Caco-2 (cell line): ENCODE measurements around the gene EPC2. TPM values are rescaled to one million over a fixed set of nuclear protein-coding genes. Genes with fewer than 3 reads are reported as not detected.

ENCODE experiments used
- BruUV-seq: library from RNA; stranded (reverse); fragments of 400-500 nt; replicated peaks from 2 replicates; lab custom pipeline; 2021; lab: Mats Ljungman, UMichigan
- CTCF ChIA-PET: fragments of 300-600 bp; sonication (Branson Sonifier 250); formaldehyde crosslinking; loops from one replicate; lab custom pipeline; 2022; ENCODE audit warnings: antibody characterized with exemption; lab: Charles Lee
- POLR2A ChIA-PET: fragments of 300-600 bp; sonication (Branson Sonifier 250); formaldehyde crosslinking; loops from one replicate; lab custom pipeline; 2022; ENCODE audit warnings: antibody characterized with exemption; lab: Charles Lee
- DNase-seq, 2 experiments: peaks; one replicate each; pipeline versions ENCODE4 v3.0.0 to v3.0.0-alpha.2; 2020 to 2022
- H3K27me3 ChIP-seq: replicated peaks from 2 replicates; pipeline ENCODE4 v1.6.0; 2011; ENCODE audit warnings: low read length; ENCODE audit not compliant: control insufficient read depth, insufficient read depth
- H3K36me3 ChIP-seq: 2 replicates; pipeline ENCODE4 v1.5.1; 2011; ENCODE audit warnings: low read length; ENCODE audit not compliant: control insufficient read depth, insufficient read depth
- H3K4me1 ChIP-seq: fragments of 250-450 bp; sonication (Bioruptor Pico); 2 replicates; pipeline ENCODE4 v1.5.1; 2020; ENCODE audit warnings: mild to moderate bottlenecking
- H3K4me3 ChIP-seq: 2 replicates; pipeline ENCODE4 v1.5.1; 2011; ENCODE audit warnings: low read depth, mild to moderate bottlenecking, control low read depth, low read length
- H3K9me3 ChIP-seq: fragments of 250-450 bp; sonication (Bioruptor Pico); 2 replicates; pipeline ENCODE4 v1.5.1; 2020; ENCODE audit warnings: mild to moderate bottlenecking, moderate library complexity
- H3K27ac Mint-ChIP-seq: one replicate; pipeline ENCODE4 v1.8.0; 2022; ENCODE audit warnings: mixed read lengths; ENCODE audit not compliant: unreplicated experiment
- H3K27me3 Mint-ChIP-seq: one replicate; pipeline ENCODE4 v1.8.0; 2022; ENCODE audit warnings: mixed read lengths; ENCODE audit not compliant: insufficient read depth, unreplicated experiment
- H3K36me3 Mint-ChIP-seq: one replicate; pipeline ENCODE4 v1.8.0; 2022; ENCODE audit warnings: mild to moderate bottlenecking, mixed read lengths; ENCODE audit not compliant: insufficient read depth, unreplicated experiment
- H3K4me1 Mint-ChIP-seq: one replicate; pipeline ENCODE4 v1.8.0; 2022; ENCODE audit warnings: low read depth, mixed read lengths; ENCODE audit not compliant: unreplicated experiment
- H3K4me3 Mint-ChIP-seq: one replicate; pipeline ENCODE4 v1.8.0; 2022; ENCODE audit warnings: mild to moderate bottlenecking, moderate library complexity, mixed read lengths; ENCODE audit not compliant: unreplicated experiment
- H3K9me3 Mint-ChIP-seq: one replicate; pipeline ENCODE4 v1.8.0; 2022; ENCODE audit warnings: mixed read lengths; ENCODE audit not compliant: unreplicated experiment
- intact Hi-C: fragments of 100-400 bp; cut with micrococcal nuclease; formaldehyde crosslinking; loops from one replicate; pipeline ENCODE4 v1.10.0; 2022; ENCODE audit not compliant: unreplicated experiment
- total RNA-seq: library from RNA; stranded (reverse); gene quantifications from 2 replicates; pipeline ENCODE4 v1.2.3, GENCODE V29; 2022
- TF ChIP-seq, protein P1 (sequence below), 2 experiments: fragments of 200-600 bp in 1 of 2; IDR thresholded peaks; 1 replicate in 1 of 2; 2 replicates in 1 of 2; pipeline versions ENCODE4 v1.5.1 to v1.8.0; 2011 to 2022; ENCODE audit warnings: antibody characterized with exemption in 1 of 2, control low read depth in 1 of 2, inconsistent platforms in 1 of 2, low read depth in 1 of 2, low read length in 1 of 2, mild to moderate bottlenecking in 1 of 2, moderate library complexity in 1 of 2; ENCODE audit not compliant: insufficient read depth in 1 of 2, severe bottlenecking in 1 of 2, unreplicated experiment in 1 of 2

EPC2 gene
- total RNA-seq, 1 experiment from 2014 or later: 32.0 TPM

- BruUV-seq: no TSS peak
- CTCF ChIA-PET: no interaction called here
Observed at GRCh38 chr2:148622366-148622765, 22.2 kb upstream of the EPC2 start.

GRCh38 chr2:148623086-148623485, 21.5 kb upstream of the EPC2 start:
- H3K9me3 Mint-ChIP-seq: no peaks in the 10 kb centered on the region
- no peak for DNase-seq
- no peak overlapping the region for H3K4me3 ChIP-seq
- H3K36me3 ChIP-seq: no peaks in the 10 kb centered on the region
- ChIA-PET CTCF (no interaction called here), POLR2A (no interaction called here)
- H3K4me1 Mint-ChIP-seq: no peaks in the 10 kb centered on the region
- H3K27ac Mint-ChIP-seq: no peak overlapping the region
- TF ChIP-seq, protein P1, sequence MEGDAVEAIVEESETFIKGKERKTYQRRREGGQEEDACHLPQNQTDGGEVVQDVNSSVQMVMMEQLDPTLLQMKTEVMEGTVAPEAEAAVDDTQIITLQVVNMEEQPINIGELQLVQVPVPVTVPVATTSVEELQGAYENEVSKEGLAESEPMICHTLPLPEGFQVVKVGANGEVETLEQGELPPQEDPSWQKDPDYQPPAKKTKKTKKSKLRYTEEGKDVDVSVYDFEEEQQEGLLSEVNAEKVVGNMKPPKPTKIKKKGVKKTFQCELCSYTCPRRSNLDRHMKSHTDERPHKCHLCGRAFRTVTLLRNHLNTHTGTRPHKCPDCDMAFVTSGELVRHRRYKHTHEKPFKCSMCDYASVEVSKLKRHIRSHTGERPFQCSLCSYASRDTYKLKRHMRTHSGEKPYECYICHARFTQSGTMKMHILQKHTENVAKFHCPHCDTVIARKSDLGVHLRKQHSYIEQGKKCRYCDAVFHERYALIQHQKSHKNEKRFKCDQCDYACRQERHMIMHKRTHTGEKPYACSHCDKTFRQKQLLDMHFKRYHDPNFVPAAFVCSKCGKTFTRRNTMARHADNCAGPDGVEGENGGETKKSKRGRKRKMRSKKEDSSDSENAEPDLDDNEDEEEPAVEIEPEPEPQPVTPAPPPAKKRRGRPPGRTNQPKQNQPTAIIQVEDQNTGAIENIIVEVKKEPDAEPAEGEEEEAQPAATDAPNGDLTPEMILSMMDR (IDR thresholded peaks at IDR 0.05; ENCODE audit: insufficient read depth in 1 of 2, low read depth in 1 of 2, low read length in 1 of 2, severe bottlenecking in 1 of 2, unreplicated experiment in 1 of 2): no peak
- intact Hi-C loops: no loop called here
- H3K27me3 ChIP-seq: no peaks in the 10 kb centered on the region
- no peaks in the 10 kb centered on the region for H3K36me3 Mint-ChIP-seq
- BruUV-seq: no TSS peak
- H3K9me3 ChIP-seq: no peaks in the 10 kb centered on the region
- no peak overlapping the region for H3K4me3 Mint-ChIP-seq
- H3K4me1 ChIP-seq: no peaks in the 10 kb centered on the region
- peaks cover 4% of the 10 kb centered on the region for H3K27me3 Mint-ChIP-seq

More at GRCh38 chr2:148622366-148622765, 22.2 kb upstream of the EPC2 start:
- TF ChIP-seq, protein P1 (IDR thresholded peaks at IDR 0.05; ENCODE audit: insufficient read depth in 1 of 2, low read depth in 1 of 2, low read length in 1 of 2, severe bottlenecking in 1 of 2, unreplicated experiment in 1 of 2): no peak
- Histone ChIP-seq H3K9me3 (no peaks in the 10 kb centered on the region), H3K4me3 (no peak overlapping the region), H3K4me1 (no peaks in the 10 kb centered on the region), H3K36me3 (no peaks in the 10 kb centered on the region), H3K27me3 (no peaks in the 10 kb centered on the region)
- intact Hi-C loops: no loop called here
- no peak overlapping the region for H3K4me3 Mint-ChIP-seq
- H3K4me1 Mint-ChIP-seq: no peaks in the 10 kb centered on the region
- H3K27me3 Mint-ChIP-seq: peaks cover 4% of the 10 kb centered on the region
- H3K27ac Mint-ChIP-seq: no peak overlapping the region
- no peaks in the 10 kb centered on the region for H3K36me3 Mint-ChIP-seq
- POLR2A ChIA-PET: no interaction called here
- H3K9me3 Mint-ChIP-seq: no peaks in the 10 kb centered on the region
- no peak for DNase-seq

DNA sequence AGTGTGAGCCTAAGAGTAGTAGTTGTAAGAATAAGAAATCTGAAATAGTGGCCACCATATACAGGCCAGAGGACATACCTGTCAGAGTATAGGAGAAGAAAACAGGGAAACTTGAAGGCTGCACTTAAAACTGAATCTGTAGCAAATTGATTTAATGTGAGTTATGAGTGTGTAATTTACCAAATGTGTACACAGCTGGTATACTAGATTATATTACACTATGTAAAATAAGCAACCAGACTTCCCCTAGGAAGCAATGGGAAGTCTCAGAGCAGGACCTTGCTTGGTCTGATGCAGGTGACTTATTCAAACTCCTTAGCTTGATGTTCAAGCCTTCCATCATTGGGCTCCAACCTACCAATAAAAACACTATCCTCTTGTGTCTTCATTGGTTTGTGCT, 17.3 kb upstream of the EPC2 start:
- ChIA-PET CTCF (no interaction called here), POLR2A (no interaction called here)
- TF ChIP-seq, protein P1 (IDR thresholded peaks at IDR 0.05; ENCODE audit: insufficient read depth in 1 of 2, low read depth in 1 of 2, low read length in 1 of 2, severe bottlenecking in 1 of 2, unreplicated experiment in 1 of 2): no peak
- Mint-ChIP-seq H3K27ac (no peak overlapping the region), H3K36me3 (no peaks in the 10 kb centered on the region), H3K9me3 (no peaks in the 10 kb centered on the region), H3K4me1 (no peaks in the 10 kb centered on the region), H3K4me3 (no peak overlapping the region), H3K27me3 (peaks cover 4% of the 10 kb centered on the region)
- Histone ChIP-seq H3K27me3 (no peaks in the 10 kb centered on the region), H3K4me1 (no peaks in the 10 kb centered on the region), H3K4me3 (no peak overlapping the region), H3K36me3 (no peaks in the 10 kb centered on the region), H3K9me3 (no peaks in the 10 kb centered on the region)
- no TSS peak for BruUV-seq
- no peak for DNase-seq
- intact Hi-C loops: no loop called here
